Astrocyte (in vitro differentiated cells and primary cell): ENCODE data around the gene CDH26. TPM values are rescaled to one million over a fixed set of nuclear protein-coding genes. Genes with fewer than 3 reads are reported as not detected.

ENCODE experiments used
- DNase-seq: peaks from one replicate; pipeline ENCODE4 v3.0.0-alpha.2; 2010; ENCODE audit warnings: low read depth
- FAIRE-seq: peaks from 2 replicates; lab custom pipeline; 2011; peaks lifted over from hg19 to GRCh38; lab: Jason Lieb, UNC
- H2AFZ ChIP-seq: 2 replicates; pipeline ENCODE4 v1.6.0; 2012; ENCODE audit warnings: low read depth, low read length, inconsistent platforms
- H3K27ac ChIP-seq: 2 replicates; pipeline ENCODE4 v1.5.1; 2011; ENCODE audit warnings: low read depth, low read length, inconsistent platforms
- H3K27me3 ChIP-seq: 2 replicates; pipeline ENCODE4 v1.6.0; 2011; ENCODE audit warnings: low read length, inconsistent platforms; ENCODE audit not compliant: insufficient read depth
- H3K36me3 ChIP-seq: 2 replicates; pipeline ENCODE4 v1.5.1; 2011; ENCODE audit warnings: low read length, inconsistent platforms; ENCODE audit not compliant: insufficient read depth
- H3K4me1 ChIP-seq: 2 replicates; pipeline ENCODE4 v1.5.1; 2011; ENCODE audit warnings: low read length, inconsistent platforms; ENCODE audit not compliant: insufficient read depth
- H3K4me2 ChIP-seq: 2 replicates; pipeline ENCODE4 v1.6.0; 2012; ENCODE audit warnings: low read length, inconsistent platforms
- H3K4me3 ChIP-seq: 2 replicates; pipeline ENCODE4 v1.5.1; 2011; ENCODE audit warnings: low read depth, mild to moderate bottlenecking, low read length, inconsistent platforms; ENCODE audit not compliant: insufficient read depth
- H3K79me2 ChIP-seq: 2 replicates; pipeline ENCODE4 v1.6.0; 2012; ENCODE audit warnings: mild to moderate bottlenecking, low read length, inconsistent platforms; ENCODE audit not compliant: insufficient read depth
- H3K9ac ChIP-seq: 2 replicates; pipeline ENCODE4 v1.6.0; 2012; ENCODE audit warnings: mild to moderate bottlenecking, low read length, inconsistent platforms
- H3K9me3 ChIP-seq: 2 replicates; pipeline ENCODE4 v1.5.1; 2012; ENCODE audit warnings: low read depth, mild to moderate bottlenecking, low read length, inconsistent platforms; ENCODE audit not compliant: insufficient read depth
- H4K20me1 ChIP-seq: 2 replicates; pipeline ENCODE4 v1.6.0; 2012; ENCODE audit warnings: low read length, inconsistent platforms; ENCODE audit not compliant: insufficient read depth
- H3K27ac Mint-ChIP-seq: one replicate; pipeline ENCODE4 v1.8.0; 2021; ENCODE audit warnings: mild to moderate bottlenecking, mixed read lengths; ENCODE audit not compliant: unreplicated experiment
- H3K27me3 Mint-ChIP-seq: one replicate; pipeline ENCODE4 v1.8.0; 2021; ENCODE audit warnings: low read depth, mixed read lengths; ENCODE audit not compliant: unreplicated experiment
- H3K36me3 Mint-ChIP-seq: one replicate; pipeline ENCODE4 v1.8.0; 2021; ENCODE audit warnings: low read depth, mixed read lengths; ENCODE audit not compliant: unreplicated experiment
- H3K4me1 Mint-ChIP-seq: one replicate; pipeline ENCODE4 v1.8.0; 2021; ENCODE audit warnings: low read depth, mixed read lengths; ENCODE audit not compliant: unreplicated experiment
- H3K4me3 Mint-ChIP-seq: one replicate; pipeline ENCODE4 v1.8.0; 2021; ENCODE audit warnings: mild to moderate bottlenecking, moderate library complexity, mixed read lengths; ENCODE audit not compliant: unreplicated experiment
- H3K9me3 Mint-ChIP-seq: one replicate; pipeline ENCODE4 v1.8.0; 2021; ENCODE audit warnings: mild to moderate bottlenecking, mixed read lengths; ENCODE audit not compliant: unreplicated experiment
- CTCF ChIP-seq: IDR thresholded peaks from 2 replicates; pipeline ENCODE4 v1.5.1; 2011; ENCODE audit warnings: low read depth, mild to moderate bottlenecking, inconsistent platforms, low read length, moderate library complexity; ENCODE audit not compliant: insufficient read depth
- EZH2 ChIP-seq: IDR thresholded peaks from 2 replicates; pipeline ENCODE4 v1.6.1; 2012; ENCODE audit warnings: mild to moderate bottlenecking, low read length, inconsistent platforms; ENCODE audit not compliant: insufficient read depth
- total RNA-seq: library from RNA; stranded (reverse); gene quantifications from 2 replicates; pipeline ENCODE4 v1.2.1, GENCODE V29; 2021

Gene CDH26
- total RNA-seq, 1 donor from 2014 or later, result 0.34 TPM

GRCh38 chr20:59947376-59947775 lies 10.8 kb upstream of the CDH26 start:
- no peak for FAIRE-seq
- H3K27me3 ChIP-seq, result no peaks in the 10 kb centered on the region
- peaks cover 17% of the 10 kb centered on the region for H3K4me1 Mint-ChIP-seq
- H3K79me2 ChIP-seq, result no peaks in the 10 kb centered on the region
- no peaks in the 10 kb centered on the region for H3K9me3 ChIP-seq
- peaks cover 9% of the 10 kb centered on the region for H3K36me3 ChIP-seq
- no peak overlapping the region for H3K9ac ChIP-seq
- H3K27me3 Mint-ChIP-seq, result no peaks in the 10 kb centered on the region
- no peak overlapping the region for H3K27ac Mint-ChIP-seq
- TF ChIP-seq CTCF (no peak), EZH2 (no peak)
- no peak for DNase-seq
- no peaks in the 10 kb centered on the region for H3K36me3 Mint-ChIP-seq
- no peak overlapping the region for H3K4me3 ChIP-seq
- no peak overlapping the region for H2AFZ ChIP-seq
- H3K4me1 ChIP-seq, result no peaks in the 10 kb centered on the region
- H4K20me1 ChIP-seq, result no peaks in the 10 kb centered on the region
- H3K9me3 Mint-ChIP-seq, result no peaks in the 10 kb centered on the region
- no peak overlapping the region for H3K4me2 ChIP-seq
- no peak overlapping the region for H3K4me3 Mint-ChIP-seq
- no peak overlapping the region for H3K27ac ChIP-seq

- H3K4me3 Mint-ChIP-seq, result no peak overlapping the region
- no peak overlapping the region for H3K27ac Mint-ChIP-seq
- no peaks in the 10 kb centered on the region for H3K9me3 ChIP-seq
- no peaks in the 10 kb centered on the region for H4K20me1 ChIP-seq
- FAIRE-seq, result no peak
- no peaks in the 10 kb centered on the region for H3K9me3 Mint-ChIP-seq
- DNase-seq, result no peak
- no peak overlapping the region for H3K27ac ChIP-seq
- no peaks in the 10 kb centered on the region for H3K27me3 Mint-ChIP-seq
- H3K4me3 ChIP-seq, result no peak overlapping the region
- H3K36me3 ChIP-seq, result peaks cover 4% of the 10 kb centered on the region
- H3K9ac ChIP-seq, result no peak overlapping the region
- peaks cover 17% of the 10 kb centered on the region for H3K4me1 Mint-ChIP-seq
- H3K79me2 ChIP-seq, result no peaks in the 10 kb centered on the region
- no peaks in the 10 kb centered on the region for H3K4me1 ChIP-seq
- H3K27me3 ChIP-seq, result no peaks in the 10 kb centered on the region
- no peak for TF ChIP-seq CTCF
- no peak for TF ChIP-seq EZH2
- H3K4me2 ChIP-seq, result no peak overlapping the region
- no peaks in the 10 kb centered on the region for H3K36me3 Mint-ChIP-seq
- no peak overlapping the region for H2AFZ ChIP-seq
Observed at GRCh38 chr20:59948212-59948611, 10.0 kb upstream of the CDH26 start.

DNA sequence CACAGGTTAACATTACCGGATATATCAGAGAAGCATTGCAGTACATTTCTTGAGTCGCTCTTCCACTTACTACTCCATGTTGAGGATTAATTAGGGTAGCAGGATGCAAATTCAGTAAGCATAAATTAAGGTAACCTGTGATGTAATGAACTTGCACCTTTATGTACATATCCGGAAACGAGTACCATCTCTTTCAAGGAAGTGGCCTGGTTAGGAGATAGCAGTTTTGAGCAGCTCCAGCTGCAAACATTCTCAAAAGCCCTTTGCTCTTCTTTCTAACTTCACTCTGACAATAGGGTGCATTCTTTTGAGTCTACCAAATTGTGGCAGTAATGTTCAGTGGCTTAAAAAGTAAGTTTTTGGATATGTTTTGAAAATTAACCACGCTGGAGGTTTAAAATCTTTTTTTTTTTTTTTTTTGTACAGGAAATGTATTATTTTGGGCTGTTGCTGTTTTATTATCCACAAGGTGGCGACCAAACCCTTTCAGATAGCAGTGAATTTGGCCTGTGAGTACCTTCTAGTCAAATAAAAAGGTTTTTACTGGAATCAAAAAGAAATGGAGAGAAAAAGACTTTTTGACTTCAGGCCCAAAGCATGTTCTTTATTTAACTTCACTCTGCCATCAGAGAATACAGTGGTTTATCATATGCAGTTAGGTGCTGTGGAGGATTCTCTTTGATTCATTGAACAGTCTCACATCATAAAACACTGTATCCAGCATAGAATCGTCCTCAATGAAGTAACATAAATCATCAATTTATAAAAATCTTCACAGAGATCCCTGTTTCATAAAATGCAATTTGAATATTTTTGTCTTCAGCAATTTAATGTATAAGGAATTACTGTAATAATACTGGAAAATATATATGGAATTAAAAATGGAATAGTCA lies 9.1 kb upstream of the CDH26 start:
- H3K9ac ChIP-seq, result no peak overlapping the region
- H3K4me2 ChIP-seq, result no peak overlapping the region
- no peaks in the 10 kb centered on the region for H3K27me3 ChIP-seq
- H3K4me1 Mint-ChIP-seq, result peaks cover 17% of the 10 kb centered on the region
- no peak overlapping the region for H3K27ac Mint-ChIP-seq
- no peaks in the 10 kb centered on the region for H4K20me1 ChIP-seq
- H3K36me3 Mint-ChIP-seq, result no peaks in the 10 kb centered on the region
- H3K4me1 ChIP-seq, result no peaks in the 10 kb centered on the region
- TF ChIP-seq CTCF (peak; percentile 79), EZH2 (no peak)
- H3K9me3 Mint-ChIP-seq, result no peaks in the 10 kb centered on the region
- no peaks in the 10 kb centered on the region for H3K79me2 ChIP-seq
- H3K27ac ChIP-seq, result no peak overlapping the region
- DNase-seq (no peak), FAIRE-seq (peak; percentile 37)
- no peak overlapping the region for H3K4me3 ChIP-seq
- H3K9me3 ChIP-seq, result no peaks in the 10 kb centered on the region
- no peaks in the 10 kb centered on the region for H3K27me3 Mint-ChIP-seq
- no peak overlapping the region for H2AFZ ChIP-seq
- no peak overlapping the region for H3K4me3 Mint-ChIP-seq
- H3K36me3 ChIP-seq, result peaks cover 4% of the 10 kb centered on the region
